Measurements from ENCODE around the gene CSNK2A2.

Gene CSNK2A2

DNA sequence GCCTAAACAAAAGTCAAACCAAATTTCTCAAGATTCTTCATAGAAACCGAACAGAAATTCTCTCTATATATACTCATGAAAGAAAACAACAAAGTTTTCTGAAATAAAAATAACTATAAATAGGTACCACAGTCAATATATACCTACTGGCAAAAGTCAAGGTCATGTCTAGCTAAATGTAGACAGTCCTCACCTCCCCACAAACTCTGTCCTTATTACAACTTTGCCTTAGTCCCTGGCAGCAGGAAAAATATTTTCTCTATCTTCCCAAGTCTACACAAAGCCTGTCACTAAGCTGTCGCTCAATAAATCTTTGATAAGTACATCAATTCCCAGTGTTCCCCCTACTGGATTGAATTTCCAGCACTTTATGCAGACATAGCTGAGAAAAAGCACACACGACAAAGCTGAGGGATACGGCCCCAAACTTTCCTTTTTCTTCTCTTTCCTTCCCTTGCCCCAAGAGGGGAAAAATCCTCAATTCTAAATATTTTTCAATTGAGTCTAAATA is 71.4 kb downstream of the CSNK2A2 start:
- Histone ChIP-seq H3K36me3 (replicated peaks) (no peaks in the 10 kb centered on the region), H3K27me3 (replicated peaks) (no peaks in the 10 kb centered on the region), H3K4me3 (ENCODE audit: low read depth, low read length) (no peak overlapping the region), H3K27ac (peak overlapping the region; percentile 33)
- TF ChIP-seq, protein P1, sequence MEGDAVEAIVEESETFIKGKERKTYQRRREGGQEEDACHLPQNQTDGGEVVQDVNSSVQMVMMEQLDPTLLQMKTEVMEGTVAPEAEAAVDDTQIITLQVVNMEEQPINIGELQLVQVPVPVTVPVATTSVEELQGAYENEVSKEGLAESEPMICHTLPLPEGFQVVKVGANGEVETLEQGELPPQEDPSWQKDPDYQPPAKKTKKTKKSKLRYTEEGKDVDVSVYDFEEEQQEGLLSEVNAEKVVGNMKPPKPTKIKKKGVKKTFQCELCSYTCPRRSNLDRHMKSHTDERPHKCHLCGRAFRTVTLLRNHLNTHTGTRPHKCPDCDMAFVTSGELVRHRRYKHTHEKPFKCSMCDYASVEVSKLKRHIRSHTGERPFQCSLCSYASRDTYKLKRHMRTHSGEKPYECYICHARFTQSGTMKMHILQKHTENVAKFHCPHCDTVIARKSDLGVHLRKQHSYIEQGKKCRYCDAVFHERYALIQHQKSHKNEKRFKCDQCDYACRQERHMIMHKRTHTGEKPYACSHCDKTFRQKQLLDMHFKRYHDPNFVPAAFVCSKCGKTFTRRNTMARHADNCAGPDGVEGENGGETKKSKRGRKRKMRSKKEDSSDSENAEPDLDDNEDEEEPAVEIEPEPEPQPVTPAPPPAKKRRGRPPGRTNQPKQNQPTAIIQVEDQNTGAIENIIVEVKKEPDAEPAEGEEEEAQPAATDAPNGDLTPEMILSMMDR (IDR thresholded peaks at IDR 0.05; ENCODE audit: low read depth, low read length, missing control alignments), result no peak
- no peak for DNase-seq
- in situ Hi-C loops (cut with HindIII; ENCODE audit: low pct_ligation_motif_present, low sequenced_read_pairs), result no loop called here

DNA sequence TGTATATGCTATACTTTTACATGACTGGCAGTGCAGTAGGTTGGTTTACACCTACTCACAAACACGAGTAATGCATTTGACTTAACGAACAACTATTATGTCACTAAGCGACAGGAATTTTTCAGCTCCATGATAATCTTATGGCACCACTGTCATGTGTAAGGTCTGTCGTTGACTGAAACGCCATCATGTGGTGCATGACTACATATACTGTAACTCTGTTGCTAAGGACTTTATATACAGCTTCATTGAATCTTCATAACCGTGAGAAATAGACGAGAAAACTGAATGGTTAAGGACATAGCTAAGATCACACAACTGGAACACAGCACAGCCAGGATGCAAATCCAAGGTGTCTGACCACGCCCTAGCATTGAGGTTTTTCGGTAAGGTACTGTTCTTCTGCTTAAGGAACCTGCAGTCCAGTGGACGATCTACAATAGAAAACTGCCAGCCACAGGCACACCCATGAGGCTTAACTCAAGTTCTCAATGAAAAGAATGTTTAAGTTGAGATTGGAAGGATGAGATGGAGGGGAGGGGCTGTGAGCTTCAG is 72.0 kb downstream of the CSNK2A2 start:
- H3K36me3 ChIP-seq (replicated peaks), result no peaks in the 10 kb centered on the region
- TF ChIP-seq, protein P1 (IDR thresholded peaks at IDR 0.05; ENCODE audit: low read depth, low read length, missing control alignments), result no peak
- no peak overlapping the region for H3K4me3 ChIP-seq (ENCODE audit: low read depth, low read length)
- no peak overlapping the region for H3K27ac ChIP-seq
- in situ Hi-C loops (cut with HindIII; ENCODE audit: low pct_ligation_motif_present, low sequenced_read_pairs), result no loop called here
- no peak for DNase-seq
- no peaks in the 10 kb centered on the region for H3K27me3 ChIP-seq (replicated peaks)

DNA sequence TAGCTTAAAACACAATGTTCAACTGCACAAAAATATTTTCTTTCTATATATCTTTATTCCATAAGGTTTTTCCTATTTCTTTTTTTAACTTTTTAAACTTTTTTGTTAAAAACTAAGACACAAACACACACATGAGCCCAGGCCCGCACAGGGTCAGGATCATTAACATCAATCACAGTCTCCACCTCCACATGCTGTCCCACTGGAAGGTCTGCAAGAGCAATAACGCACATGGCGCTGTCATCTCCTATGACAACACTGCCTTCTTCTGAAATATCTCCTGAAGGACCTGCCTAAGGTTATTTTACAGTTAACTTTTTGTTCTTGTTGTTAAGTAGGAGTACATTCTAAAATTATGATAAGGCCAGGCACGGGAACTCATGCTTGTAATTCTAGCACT is 72.9 kb downstream of the CSNK2A2 start:
- H3K36me3 ChIP-seq (replicated peaks), result no peaks in the 10 kb centered on the region
- in situ Hi-C loops (cut with HindIII; ENCODE audit: low pct_ligation_motif_present, low sequenced_read_pairs), result no loop called here
- no peak overlapping the region for H3K27ac ChIP-seq
- no peaks in the 10 kb centered on the region for H3K27me3 ChIP-seq (replicated peaks)
- DNase-seq, result no peak
- TF ChIP-seq, protein P1 (IDR thresholded peaks at IDR 0.05; ENCODE audit: low read depth, low read length, missing control alignments), result no peak
- H3K4me3 ChIP-seq (ENCODE audit: low read depth, low read length), result no peak overlapping the region

DNA sequence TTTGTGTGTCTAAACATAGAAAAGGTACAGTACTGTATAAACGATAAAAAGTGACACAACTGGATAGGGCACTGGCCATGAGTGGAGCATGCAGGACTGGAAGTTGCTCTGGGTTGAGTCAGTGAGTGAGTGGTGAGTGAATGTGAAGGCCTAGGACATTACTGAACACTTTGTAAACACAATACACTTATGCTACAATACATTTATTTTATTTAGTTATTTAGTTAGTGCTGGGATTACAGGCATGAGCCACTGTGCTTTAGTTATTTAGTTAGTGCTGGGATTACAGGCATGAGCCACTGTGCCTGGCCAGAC is 73.3 kb downstream of the CSNK2A2 start:
- Histone ChIP-seq H3K27me3 (replicated peaks) (no peaks in the 10 kb centered on the region), H3K27ac (no peak overlapping the region), H3K4me3 (ENCODE audit: low read depth, low read length) (no peak overlapping the region), H3K36me3 (replicated peaks) (no peaks in the 10 kb centered on the region)
- TF ChIP-seq, protein P1 (IDR thresholded peaks at IDR 0.05; ENCODE audit: low read depth, low read length, missing control alignments), result no peak
- in situ Hi-C loops (cut with HindIII; ENCODE audit: low pct_ligation_motif_present, low sequenced_read_pairs), result no loop called here
- peak; percentile 34 for DNase-seq

DNA sequence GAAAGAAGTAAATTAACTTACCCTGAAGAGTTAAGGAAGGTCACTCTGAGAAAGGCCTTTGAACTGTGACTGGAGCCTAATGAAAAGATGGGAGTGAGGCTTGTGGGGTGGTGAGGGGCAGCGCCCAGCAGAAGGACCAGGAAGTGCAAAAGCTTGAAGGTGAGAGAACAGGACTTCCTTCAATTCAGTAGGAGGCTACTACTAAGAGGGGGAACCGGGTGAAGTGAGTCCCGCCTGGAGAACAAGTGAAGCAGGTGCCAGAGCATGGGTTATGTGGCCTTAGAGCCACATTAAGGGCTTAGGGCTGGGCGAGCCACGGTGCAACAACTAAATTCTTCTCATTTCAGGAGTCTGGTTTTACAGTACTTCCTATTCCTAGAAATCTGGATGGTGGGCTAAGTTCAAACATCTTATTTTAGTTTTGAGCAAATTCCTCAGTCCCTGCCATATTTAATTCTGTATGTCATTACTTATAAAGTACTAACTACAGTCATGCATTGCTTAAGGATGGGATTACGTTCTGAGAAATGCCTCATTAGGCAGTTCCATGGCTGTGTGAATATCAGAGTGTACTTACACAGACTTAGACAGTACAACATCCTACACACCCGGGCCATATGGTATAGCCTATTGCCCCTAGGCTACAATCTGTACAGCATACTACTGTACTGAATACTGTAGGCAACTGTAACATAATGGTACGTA is 73.9 kb downstream of the CSNK2A2 start:
- in situ Hi-C loops (cut with HindIII; ENCODE audit: low pct_ligation_motif_present, low sequenced_read_pairs), result no loop called here

More for the DNA sequence above, 73.9 kb downstream of the CSNK2A2 start:
- no peak for DNase-seq
- Histone ChIP-seq H3K27ac (no peak overlapping the region), H3K4me3 (ENCODE audit: low read depth, low read length) (no peak overlapping the region), H3K27me3 (replicated peaks) (no peaks in the 10 kb centered on the region), H3K36me3 (replicated peaks) (no peaks in the 10 kb centered on the region)
- TF ChIP-seq, protein P1 (IDR thresholded peaks at IDR 0.05; ENCODE audit: low read depth, low read length, missing control alignments), result no peak

Measured in brain microvascular endothelial cell (primary cell).